Dermis microvascular lymphatic vessel endothelial cell (primary cell): ENCODE results near the gene PLPP3. TPM values are rescaled to one million over a fixed set of nuclear protein-coding genes. Genes with fewer than 3 reads are reported as not detected.

Source experiments
- DNase-seq, 2 donors: peaks; one replicate each; pipeline versions ENCODE4 v3.0.0 to v3.0.0-alpha.2; 2010; ENCODE audit warnings: low read depth in 2 of 2
- total RNA-seq: library from RNA; depleted of rRNA; stranded (reverse); fragments of >200 nt; gene quantifications from 2 replicates; pipeline ENCODE4 v1.2.1, GENCODE V29; 2014

The PLPP3 gene
- total RNA-seq, 1 donor from 2014 or later, result 22.6 TPM

DNA sequence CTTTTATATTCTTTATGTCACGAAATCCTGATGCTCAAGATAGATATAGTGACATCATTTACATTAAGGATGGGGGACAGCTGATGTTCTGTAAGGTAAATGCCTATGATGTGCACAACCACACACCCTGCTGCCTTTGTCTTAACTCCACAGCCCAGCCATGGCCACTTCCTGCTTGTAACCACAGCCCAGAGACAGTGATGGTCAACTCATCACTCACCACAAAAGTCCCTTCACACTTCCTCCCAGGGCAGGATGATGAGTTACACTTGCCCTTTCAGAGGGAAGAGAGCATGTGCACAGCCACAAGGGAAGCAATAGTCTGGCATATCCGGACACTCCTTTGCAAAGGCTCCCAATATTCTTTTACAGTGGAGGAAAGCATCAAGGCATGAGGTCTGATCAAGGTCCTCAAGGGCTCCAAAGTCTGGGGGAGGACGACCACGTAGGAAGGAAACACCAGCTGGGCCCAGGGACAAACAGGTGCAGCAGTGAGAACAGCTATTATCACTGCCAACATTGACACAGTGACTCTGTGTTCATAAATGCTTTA, 53.8 kb downstream of the PLPP3 start:
- DNase-seq, result peak; percentile 67 to 75

DNA sequence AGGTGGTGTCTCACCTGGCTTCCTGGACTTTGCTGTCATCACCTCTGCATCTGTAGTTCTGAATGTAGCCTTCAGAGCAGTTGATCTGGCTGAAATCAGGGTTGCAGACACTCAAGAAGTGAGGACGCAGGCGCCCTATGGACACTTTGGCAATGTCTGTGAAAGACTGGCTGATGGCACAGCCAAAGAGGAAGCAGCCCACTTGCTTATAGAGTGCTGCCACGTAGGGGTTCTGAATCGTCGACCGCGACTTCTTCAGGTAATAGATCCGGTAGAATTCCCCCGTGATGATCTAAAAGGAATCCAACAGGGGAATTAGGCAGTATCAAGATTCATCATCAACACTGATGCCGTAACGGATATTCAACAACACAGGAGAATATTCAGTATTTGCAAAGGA, 55.1 kb downstream of the PLPP3 start:
- DNase-seq, result no peak

DNA sequence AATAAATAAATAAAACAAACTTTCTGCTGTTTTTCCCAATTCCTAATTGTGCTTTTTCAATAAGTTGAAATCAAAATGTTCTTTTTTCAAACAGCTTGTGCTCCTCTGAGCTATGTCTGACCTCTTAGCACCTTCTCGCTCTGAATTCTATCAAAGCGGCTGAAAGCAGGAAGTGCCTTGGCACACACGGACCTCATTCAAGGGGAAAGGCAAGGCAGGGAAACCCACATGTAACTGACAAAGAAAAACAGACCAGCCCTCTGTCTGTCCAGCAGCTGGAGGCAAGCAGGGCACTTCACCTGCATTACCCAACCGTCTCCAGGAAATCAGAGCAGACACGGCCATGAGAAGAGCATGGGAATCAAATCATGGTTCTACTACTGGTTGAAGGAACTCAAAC, 56.7 kb downstream of the PLPP3 start:
- DNase-seq, result peak; percentile 36 to 84

DNA sequence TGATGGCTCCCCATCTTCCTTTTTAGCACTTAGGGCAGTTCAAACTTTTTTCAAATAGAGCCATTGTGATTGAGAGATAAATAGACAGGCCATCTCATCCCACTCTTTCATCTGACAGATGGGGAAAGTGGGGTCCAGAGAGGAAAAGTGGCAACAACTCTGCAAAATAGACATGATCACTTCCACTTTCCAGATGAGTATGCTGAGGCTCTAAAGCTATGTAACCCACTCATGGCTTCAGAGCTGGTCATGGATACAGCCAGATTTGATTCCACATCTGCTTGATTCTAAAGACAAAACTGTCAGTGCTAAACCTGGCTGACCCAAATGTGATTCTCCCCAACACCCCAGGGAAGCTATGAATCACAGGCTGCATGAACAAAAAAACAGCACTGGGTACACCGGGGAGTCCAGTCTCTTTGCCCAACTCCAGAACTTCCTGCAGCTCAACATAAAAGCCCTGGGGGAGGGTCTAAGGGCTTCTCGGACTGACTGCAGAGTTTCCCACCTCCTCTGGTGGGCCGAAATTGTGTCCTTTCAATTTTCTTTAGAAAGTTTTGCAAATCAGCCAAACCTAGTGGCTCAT, 59.3 kb downstream of the PLPP3 start:
- DNase-seq, result no peak

DNA sequence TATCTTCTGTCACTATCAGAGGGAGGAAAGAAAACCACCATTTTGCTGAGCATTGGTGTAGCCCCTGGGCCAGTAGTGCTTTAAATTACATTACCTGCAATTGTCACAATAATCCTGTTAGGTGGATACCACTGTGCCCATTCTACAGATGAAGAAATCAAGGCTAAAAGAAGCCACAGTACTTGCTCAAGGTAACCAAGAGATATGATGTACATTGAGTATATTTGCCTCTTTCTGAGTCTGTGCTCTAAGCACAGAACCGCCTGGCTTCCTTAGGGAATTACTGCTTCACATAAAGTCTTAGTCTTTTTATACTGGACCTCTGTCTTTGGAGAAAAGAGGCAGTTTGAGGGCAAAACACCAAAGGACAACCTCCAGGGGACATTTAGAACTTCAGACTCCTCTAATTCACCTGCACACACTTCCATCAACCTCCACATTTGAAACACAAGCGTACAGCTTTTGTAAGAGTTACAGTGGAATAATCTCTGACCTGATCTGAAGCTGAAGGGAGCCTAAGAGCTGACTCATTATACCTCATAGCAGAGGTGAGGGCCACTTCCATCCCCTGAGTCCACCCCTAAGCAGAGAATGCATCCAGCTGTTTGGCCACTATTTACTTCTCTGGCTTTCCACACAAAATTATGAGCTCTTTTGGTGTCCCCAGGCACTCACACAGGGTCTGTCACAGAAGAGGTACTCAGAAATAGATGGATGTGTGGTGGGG, 61.8 kb downstream of the PLPP3 start:
- DNase-seq, result no peak

GRCh38 chr1:56516539-56517252, 62.7 kb downstream of the PLPP3 start:
- peak in 1 of 2 donors; percentile 23 for DNase-seq

GRCh38 chr1:56515898-56516538, 63.3 kb downstream of the PLPP3 start:
- DNase-seq, result no peak

- DNase-seq, result peak in 1 of 2 donors; percentile 64
These were observed 66.5 kb downstream of the PLPP3 start for GRCh38 chr1:56512724-56513494.

- no peak for DNase-seq
These were observed 67.6 kb downstream of the PLPP3 start for GRCh38 chr1:56511766-56512165.

DNA sequence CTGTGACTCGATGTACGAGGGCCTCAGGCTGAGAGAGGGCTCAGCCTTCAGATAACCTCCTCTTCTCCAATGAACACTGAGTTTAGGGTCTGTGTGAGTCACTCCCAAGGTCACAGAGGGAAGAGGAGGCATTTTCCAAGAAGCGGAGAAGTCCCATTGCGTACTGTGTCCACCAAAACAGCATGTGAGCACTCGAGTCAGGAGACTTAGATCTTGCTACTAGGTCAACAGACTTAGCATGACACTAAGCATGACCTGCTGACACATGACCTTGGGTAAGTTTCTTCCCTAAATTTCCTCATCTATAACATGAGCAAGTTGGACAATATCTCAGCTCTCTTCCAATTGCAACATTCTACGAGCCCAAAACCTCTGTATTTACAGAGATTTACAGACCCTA, 68.0 kb downstream of the PLPP3 start:
- no peak for DNase-seq

DNA sequence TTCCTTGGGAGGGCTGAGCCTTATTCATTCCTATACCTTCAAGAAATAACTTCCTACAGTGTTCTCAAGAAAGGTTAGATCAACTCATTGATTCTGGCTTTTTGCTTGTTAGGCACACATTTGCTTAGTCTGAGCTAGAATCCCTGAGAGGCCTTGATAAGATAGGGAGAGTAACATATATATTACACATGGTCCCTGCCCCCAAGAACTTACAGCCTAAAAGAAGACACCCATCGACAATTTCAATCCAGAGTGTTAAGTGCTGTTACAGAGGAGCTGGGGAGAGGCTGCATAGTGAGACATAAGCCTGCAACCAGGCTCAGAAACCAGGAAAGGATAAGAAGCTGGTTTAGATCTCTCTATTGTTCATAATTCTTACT, 68.7 kb downstream of the PLPP3 start:
- no peak for DNase-seq

GRCh38 chr1:56509713-56510641, 69.4 kb downstream of the PLPP3 start:
- DNase-seq, result no peak

DNA sequence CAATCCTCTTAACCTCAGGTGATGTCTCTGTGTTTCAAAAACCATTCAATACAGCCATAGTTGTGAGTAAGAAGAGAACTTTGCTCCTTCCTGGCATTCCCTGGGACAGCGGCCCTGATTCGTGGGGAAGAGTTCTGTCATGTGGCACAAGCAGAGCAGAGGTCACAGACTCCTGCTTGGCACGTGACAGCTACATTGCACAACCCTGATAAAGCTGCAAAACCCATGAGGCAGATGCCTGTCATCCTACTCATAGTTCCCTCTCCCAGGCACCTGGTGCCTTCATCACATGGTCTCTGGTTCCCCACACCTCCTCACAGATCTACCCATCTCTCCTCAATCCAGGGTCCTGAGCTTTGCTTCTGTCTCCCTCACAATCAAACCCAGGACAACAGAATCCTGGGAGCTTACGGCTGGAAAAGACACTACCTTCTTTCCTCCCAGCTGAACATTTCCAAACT, 70.8 kb downstream of the PLPP3 start:
- DNase-seq, result no peak

DNA sequence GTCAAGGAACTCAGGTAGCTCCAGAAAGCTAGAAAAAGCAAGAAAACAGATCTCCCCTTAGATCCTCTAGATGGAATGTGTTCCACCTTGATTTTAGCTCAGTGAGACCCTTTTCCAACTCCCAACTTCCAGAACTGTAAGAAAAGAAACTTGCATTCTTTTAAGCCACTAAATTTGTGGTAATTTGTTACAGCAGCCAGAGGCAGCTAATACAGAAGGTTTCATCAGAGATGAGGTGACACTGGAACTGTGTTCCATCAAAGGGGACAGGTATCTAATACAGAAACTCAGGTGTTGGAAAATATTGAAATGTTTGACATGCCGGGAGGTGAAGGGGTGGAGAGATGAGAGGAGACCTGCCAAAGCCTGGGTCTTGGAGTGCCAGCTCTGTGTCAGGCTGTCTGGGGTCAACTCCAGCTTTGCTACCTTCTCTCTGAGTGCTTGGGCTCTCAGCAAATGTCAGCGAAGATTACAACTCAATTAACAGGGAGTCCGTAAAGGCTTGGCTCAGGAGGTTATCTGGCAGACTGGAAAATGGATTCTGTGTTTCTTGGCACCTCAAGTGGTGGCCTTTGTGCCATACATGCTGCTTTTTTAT, 71.3 kb downstream of the PLPP3 start:
- no peak for DNase-seq

DNA sequence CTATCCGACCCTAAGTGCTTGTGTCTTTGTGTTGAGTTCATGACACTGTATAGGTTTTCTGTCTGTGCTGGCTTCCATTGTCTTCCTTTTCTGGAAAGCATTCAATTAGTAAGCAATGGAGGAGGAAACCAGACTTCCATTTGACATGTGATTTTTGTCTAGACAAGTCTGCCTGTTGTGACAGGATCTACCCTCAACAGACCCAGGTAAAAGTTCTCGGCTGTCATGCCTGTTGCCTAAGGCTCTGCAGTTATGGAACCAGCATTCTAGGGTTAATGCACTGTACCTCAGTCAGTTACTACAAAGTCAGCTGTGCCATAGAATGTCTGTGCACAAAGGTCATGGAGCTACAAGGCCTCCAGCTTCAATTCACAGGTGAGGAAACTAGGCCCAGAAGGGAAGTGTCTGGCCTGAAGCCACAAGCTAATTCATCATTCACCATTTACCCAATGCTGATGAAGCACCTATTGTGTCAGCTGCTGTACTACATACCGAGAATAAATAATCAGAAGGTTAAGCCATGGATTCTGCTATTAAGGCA, 72.3 kb downstream of the PLPP3 start:
- DNase-seq, result peak; percentile 57 to 84

- DNase-seq, result peak; percentile 76 to 88
These were observed 73.3 kb downstream of the PLPP3 start for GRCh38 chr1:56505792-56506743.

GRCh38 chr1:56502700-56503245, 76.6 kb downstream of the PLPP3 start:
- peak in 1 of 2 donors; percentile 74 for DNase-seq

- no peak for DNase-seq
These were observed 77.5 kb downstream of the PLPP3 start for GRCh38 chr1:56501888-56502287.
